ENCODE results near the gene MOGAT3.
A peak's percentile ranks its signal among the peaks of the same experiment; 100 is the strongest.
"Not testable (repeated sequence)": the region's sequence is repeated elsewhere in the genome, so short reads cannot be mapped to it uniquely, and the experiment has no call there.

The MOGAT3 gene

GRCh38 chr7:101206665-101207042, 5.8 kb upstream of the MOGAT3 start:
- H3K36me3 ChIP-seq (ENCODE audit: control insufficient read depth in 5 of 5, insufficient read depth in 5 of 5, low read length in 5 of 5), result peaks cover 0 to 56% (median 46%) of the 10 kb centered on the region in 5 donors
- H3K4me3 ChIP-seq (ENCODE audit: low read depth in 1 of 5, low read length in 5 of 5), result no peak overlapping the region
- no peaks in the 10 kb centered on the region for H3K9me3 ChIP-seq (ENCODE audit: control insufficient read depth in 5 of 5, low read length in 5 of 5)
- no peak overlapping the region for H3K9ac ChIP-seq (ENCODE audit: low read length in 5 of 5)
- peaks cover 0 to 18% (median 11%) of the 10 kb centered on the region in 5 donors for H3K4me1 ChIP-seq (ENCODE audit: control insufficient read depth in 5 of 5, insufficient read depth in 5 of 5, low read length in 5 of 5)
- no peak overlapping the region for H3K27ac ChIP-seq (ENCODE audit: low read depth, low read length)
- H3K27me3 ChIP-seq (ENCODE audit: control insufficient read depth in 5 of 5, insufficient read depth in 4 of 5, low read length in 5 of 5), result peaks cover 8 to 20% (median 19%) of the 10 kb centered on the region in 5 donors

- H3K27me3 ChIP-seq (ENCODE audit: control insufficient read depth in 5 of 5, insufficient read depth in 4 of 5, low read length in 5 of 5), result peaks cover 9 to 24% (median 21%) of the 10 kb centered on the region in 5 donors
- H3K4me1 ChIP-seq (ENCODE audit: control insufficient read depth in 5 of 5, insufficient read depth in 5 of 5, low read length in 5 of 5), result peaks cover 0 to 20% (median 12%) of the 10 kb centered on the region in 5 donors
- no peaks in the 10 kb centered on the region for H3K9me3 ChIP-seq (ENCODE audit: control insufficient read depth in 5 of 5, low read length in 5 of 5)
- H3K4me3 ChIP-seq (ENCODE audit: low read depth in 1 of 5, low read length in 5 of 5), result no peak overlapping the region
- no peak overlapping the region for H3K9ac ChIP-seq (ENCODE audit: low read length in 5 of 5)
- no peak overlapping the region for H3K27ac ChIP-seq (ENCODE audit: low read depth, low read length)
- peaks cover 0 to 50% (median 40%) of the 10 kb centered on the region in 5 donors for H3K36me3 ChIP-seq (ENCODE audit: control insufficient read depth in 5 of 5, insufficient read depth in 5 of 5, low read length in 5 of 5)
Measured at GRCh38 chr7:101205901-101206664, 5.2 kb upstream of the MOGAT3 start.

GRCh38 chr7:101203740-101204738, 3.2 kb upstream of the MOGAT3 start:
- Histone ChIP-seq H3K36me3 (ENCODE audit: control insufficient read depth in 5 of 5, insufficient read depth in 5 of 5, low read length in 5 of 5) (peaks cover 0 to 30% (median 26%) of the 10 kb centered on the region in 5 donors), H3K4me3 (ENCODE audit: low read depth in 1 of 5, low read length in 5 of 5) (peak overlapping the region in 1 of 5 donors; percentile 22), H3K4me1 (ENCODE audit: control insufficient read depth in 5 of 5, insufficient read depth in 5 of 5, low read length in 5 of 5) (peaks cover 0 to 20% (median 12%) of the 10 kb centered on the region in 5 donors), H3K27me3 (ENCODE audit: control insufficient read depth in 5 of 5, insufficient read depth in 4 of 5, low read length in 5 of 5) (peaks cover 18 to 36% (median 29%) of the 10 kb centered on the region in 5 donors)
- not testable (repeated sequence) for H3K9me3 ChIP-seq (ENCODE audit: control insufficient read depth in 5 of 5, low read length in 5 of 5); H3K9ac ChIP-seq (ENCODE audit: low read length in 5 of 5); H3K27ac ChIP-seq (ENCODE audit: low read depth, low read length)

GRCh38 chr7:101202603-101202918, 1.7 kb upstream of the MOGAT3 start:
- Histone ChIP-seq H3K4me3 (ENCODE audit: low read depth in 1 of 5, low read length in 5 of 5) (no peak overlapping the region), H3K9me3 (ENCODE audit: control insufficient read depth in 5 of 5, low read length in 5 of 5) (no peaks in the 10 kb centered on the region), H3K9ac (ENCODE audit: low read length in 5 of 5) (no peak overlapping the region), H3K36me3 (ENCODE audit: control insufficient read depth in 5 of 5, insufficient read depth in 5 of 5, low read length in 5 of 5) (peaks cover 0 to 17% (median 14%) of the 10 kb centered on the region in 5 donors), H3K27ac (ENCODE audit: low read depth, low read length) (no peak overlapping the region), H3K4me1 (ENCODE audit: control insufficient read depth in 5 of 5, insufficient read depth in 5 of 5, low read length in 5 of 5) (peaks cover 0 to 20% (median 12%) of the 10 kb centered on the region in 5 donors), H3K27me3 (ENCODE audit: control insufficient read depth in 5 of 5, insufficient read depth in 4 of 5, low read length in 5 of 5) (peaks cover 23 to 41% (median 35%) of the 10 kb centered on the region in 5 donors)

- Histone ChIP-seq H3K9me3 (ENCODE audit: control insufficient read depth in 5 of 5, low read length in 5 of 5) (no peaks in the 10 kb centered on the region), H3K9ac (ENCODE audit: low read length in 5 of 5) (no peak overlapping the region), H3K36me3 (ENCODE audit: control insufficient read depth in 5 of 5, insufficient read depth in 5 of 5, low read length in 5 of 5) (peaks cover 0 to 11% (median 9%) of the 10 kb centered on the region in 5 donors), H3K27ac (ENCODE audit: low read depth, low read length) (no peak overlapping the region), H3K4me1 (ENCODE audit: control insufficient read depth in 5 of 5, insufficient read depth in 5 of 5, low read length in 5 of 5) (peaks cover 0 to 20% (median 12%) of the 10 kb centered on the region in 5 donors), H3K4me3 (ENCODE audit: low read depth in 1 of 5, low read length in 5 of 5) (peak overlapping the region in 2 of 5 donors; percentile 36), H3K27me3 (ENCODE audit: control insufficient read depth in 5 of 5, insufficient read depth in 4 of 5, low read length in 5 of 5) (peaks cover 23 to 41% (median 35%) of the 10 kb centered on the region in 5 donors)
Measured at GRCh38 chr7:101201695-101202602, 1.1 kb upstream of the MOGAT3 start.

GRCh38 chr7:101200504-101200861, 353 bp downstream of the MOGAT3 start:
- H3K9me3 ChIP-seq (ENCODE audit: control insufficient read depth in 5 of 5, low read length in 5 of 5), result no peaks in the 10 kb centered on the region
- peaks cover 23 to 41% (median 37%) of the 10 kb centered on the region in 5 donors for H3K27me3 ChIP-seq (ENCODE audit: control insufficient read depth in 5 of 5, insufficient read depth in 4 of 5, low read length in 5 of 5)
- no peak overlapping the region for H3K27ac ChIP-seq (ENCODE audit: low read depth, low read length)
- H3K4me3 ChIP-seq (ENCODE audit: low read depth in 1 of 5, low read length in 5 of 5), result no peak overlapping the region
- H3K4me1 ChIP-seq (ENCODE audit: control insufficient read depth in 5 of 5, insufficient read depth in 5 of 5, low read length in 5 of 5), result peaks cover 0 to 20% (median 12%) of the 10 kb centered on the region in 5 donors
- H3K36me3 ChIP-seq (ENCODE audit: control insufficient read depth in 5 of 5, insufficient read depth in 5 of 5, low read length in 5 of 5), result no peaks in the 10 kb centered on the region
- no peak overlapping the region for H3K9ac ChIP-seq (ENCODE audit: low read length in 5 of 5)

GRCh38 chr7:101199522-101199921, 1.3 kb downstream of the MOGAT3 start:
- peaks cover 0 to 20% (median 12%) of the 10 kb centered on the region in 5 donors for H3K4me1 ChIP-seq (ENCODE audit: control insufficient read depth in 5 of 5, insufficient read depth in 5 of 5, low read length in 5 of 5)
- not testable (repeated sequence) for H3K4me3 ChIP-seq (ENCODE audit: low read depth in 1 of 5, low read length in 5 of 5); H3K27ac ChIP-seq (ENCODE audit: low read depth, low read length); H3K36me3 ChIP-seq (ENCODE audit: control insufficient read depth in 5 of 5, insufficient read depth in 5 of 5, low read length in 5 of 5); H3K9me3 ChIP-seq (ENCODE audit: control insufficient read depth in 5 of 5, low read length in 5 of 5); H3K9ac ChIP-seq (ENCODE audit: low read length in 5 of 5)
- H3K27me3 ChIP-seq (ENCODE audit: control insufficient read depth in 5 of 5, insufficient read depth in 4 of 5, low read length in 5 of 5), result peaks cover 23 to 41% (median 37%) of the 10 kb centered on the region in 5 donors

- no peak overlapping the region for H3K27ac ChIP-seq (ENCODE audit: low read depth, low read length)
- H3K9me3 ChIP-seq (ENCODE audit: control insufficient read depth in 5 of 5, low read length in 5 of 5), result no peaks in the 10 kb centered on the region
- H3K4me1 ChIP-seq (ENCODE audit: control insufficient read depth in 5 of 5, insufficient read depth in 5 of 5, low read length in 5 of 5), result peaks cover 0 to 12% (median 10%) of the 10 kb centered on the region in 5 donors
- no peak overlapping the region for H3K4me3 ChIP-seq (ENCODE audit: low read depth in 1 of 5, low read length in 5 of 5)
- no peak overlapping the region for H3K9ac ChIP-seq (ENCODE audit: low read length in 5 of 5)
- H3K36me3 ChIP-seq (ENCODE audit: control insufficient read depth in 5 of 5, insufficient read depth in 5 of 5, low read length in 5 of 5), result no peaks in the 10 kb centered on the region
- peaks cover 23 to 38% (median 36%) of the 10 kb centered on the region in 5 donors for H3K27me3 ChIP-seq (ENCODE audit: control insufficient read depth in 5 of 5, insufficient read depth in 4 of 5, low read length in 5 of 5)
Measured at GRCh38 chr7:101198476-101198875, 2.4 kb downstream of the MOGAT3 start.

- no peak overlapping the region for H3K27ac ChIP-seq (ENCODE audit: low read depth, low read length)
- H3K4me3 ChIP-seq (ENCODE audit: low read depth in 1 of 5, low read length in 5 of 5), result no peak overlapping the region
- peaks cover 20 to 34% (median 31%) of the 10 kb centered on the region in 5 donors for H3K27me3 ChIP-seq (ENCODE audit: control insufficient read depth in 5 of 5, insufficient read depth in 4 of 5, low read length in 5 of 5)
- H3K4me1 ChIP-seq (ENCODE audit: control insufficient read depth in 5 of 5, insufficient read depth in 5 of 5, low read length in 5 of 5), result peaks cover 0 to 9% (median 9%) of the 10 kb centered on the region in 5 donors
- H3K9ac ChIP-seq (ENCODE audit: low read length in 5 of 5), result no peak overlapping the region
- H3K9me3 ChIP-seq (ENCODE audit: control insufficient read depth in 5 of 5, low read length in 5 of 5), result no peaks in the 10 kb centered on the region
- H3K36me3 ChIP-seq (ENCODE audit: control insufficient read depth in 5 of 5, insufficient read depth in 5 of 5, low read length in 5 of 5), result no peaks in the 10 kb centered on the region
Measured at GRCh38 chr7:101197991-101198390, 2.8 kb downstream of the MOGAT3 start.

Data from subcutaneous abdominal adipose tissue (tissue), 5 donors.